22Rv1 (cell line): ENCODE results near the gene GRIA1.

Source experiments
- H3K27ac ChIP-seq: fragments of 450-650 bp; 2 replicates; pipeline ENCODE4 v1.5.1; 2017
- ZFX ChIP-seq: fragments of 450-650 bp; IDR thresholded peaks from 2 replicates; pipeline ENCODE4 v1.6.1; 2017; ENCODE audit warnings: antibody characterized with exemption, borderline replicate concordance
- TF ChIP-seq, protein P1 (sequence below): fragments of 450-650 bp; IDR thresholded peaks from 2 replicates; pipeline ENCODE4 v1.5.1; 2017; ENCODE audit warnings: mild to moderate bottlenecking

The GRIA1 gene

DNA sequence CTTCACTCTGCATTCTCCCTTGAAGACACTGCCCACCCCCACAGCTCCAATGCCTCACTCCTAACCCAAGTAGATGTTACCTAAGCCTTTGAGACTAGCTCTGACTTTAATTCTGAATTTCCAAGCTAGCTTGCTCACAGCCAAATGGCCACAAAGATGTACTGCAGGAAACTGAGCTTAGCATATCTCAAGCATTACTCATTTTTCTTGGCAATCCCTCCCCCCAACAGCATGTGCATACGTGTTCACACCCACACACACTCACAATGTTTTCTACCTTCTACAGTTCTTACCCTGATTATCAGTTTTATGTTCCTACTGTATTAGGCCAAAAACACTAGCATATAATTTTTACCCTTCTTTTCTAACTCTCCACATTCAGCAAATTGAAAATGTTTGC, 13.7 kb upstream of the GRIA1 start:
- H3K27ac ChIP-seq: no peak overlapping the region
- TF ChIP-seq, protein P1, sequence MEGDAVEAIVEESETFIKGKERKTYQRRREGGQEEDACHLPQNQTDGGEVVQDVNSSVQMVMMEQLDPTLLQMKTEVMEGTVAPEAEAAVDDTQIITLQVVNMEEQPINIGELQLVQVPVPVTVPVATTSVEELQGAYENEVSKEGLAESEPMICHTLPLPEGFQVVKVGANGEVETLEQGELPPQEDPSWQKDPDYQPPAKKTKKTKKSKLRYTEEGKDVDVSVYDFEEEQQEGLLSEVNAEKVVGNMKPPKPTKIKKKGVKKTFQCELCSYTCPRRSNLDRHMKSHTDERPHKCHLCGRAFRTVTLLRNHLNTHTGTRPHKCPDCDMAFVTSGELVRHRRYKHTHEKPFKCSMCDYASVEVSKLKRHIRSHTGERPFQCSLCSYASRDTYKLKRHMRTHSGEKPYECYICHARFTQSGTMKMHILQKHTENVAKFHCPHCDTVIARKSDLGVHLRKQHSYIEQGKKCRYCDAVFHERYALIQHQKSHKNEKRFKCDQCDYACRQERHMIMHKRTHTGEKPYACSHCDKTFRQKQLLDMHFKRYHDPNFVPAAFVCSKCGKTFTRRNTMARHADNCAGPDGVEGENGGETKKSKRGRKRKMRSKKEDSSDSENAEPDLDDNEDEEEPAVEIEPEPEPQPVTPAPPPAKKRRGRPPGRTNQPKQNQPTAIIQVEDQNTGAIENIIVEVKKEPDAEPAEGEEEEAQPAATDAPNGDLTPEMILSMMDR: no peak
- TF ChIP-seq ZFX: no peak

DNA sequence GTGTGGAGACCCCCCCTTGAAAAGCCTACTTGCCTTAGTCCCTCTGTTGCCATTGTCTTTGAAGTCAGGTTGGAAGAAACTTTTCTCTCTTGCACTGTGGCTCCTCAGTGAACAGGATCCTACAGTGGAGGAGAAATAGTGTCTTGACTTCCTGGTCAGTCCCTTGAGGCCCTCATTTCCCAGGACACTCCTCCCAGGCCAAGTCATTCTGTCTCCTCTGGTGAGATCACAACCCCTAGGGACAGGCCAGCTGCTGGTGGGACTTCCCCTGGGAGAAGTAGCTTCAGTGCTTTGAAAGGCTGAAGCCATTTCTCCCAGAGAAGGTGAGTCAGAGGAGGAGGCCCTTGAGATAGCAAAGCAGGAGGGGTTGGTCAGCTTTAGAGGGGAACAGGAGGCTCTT, 10.1 kb upstream of the GRIA1 start:
- H3K27ac ChIP-seq: no peak overlapping the region
- TF ChIP-seq, protein P1: no peak
- TF ChIP-seq ZFX: no peak

DNA sequence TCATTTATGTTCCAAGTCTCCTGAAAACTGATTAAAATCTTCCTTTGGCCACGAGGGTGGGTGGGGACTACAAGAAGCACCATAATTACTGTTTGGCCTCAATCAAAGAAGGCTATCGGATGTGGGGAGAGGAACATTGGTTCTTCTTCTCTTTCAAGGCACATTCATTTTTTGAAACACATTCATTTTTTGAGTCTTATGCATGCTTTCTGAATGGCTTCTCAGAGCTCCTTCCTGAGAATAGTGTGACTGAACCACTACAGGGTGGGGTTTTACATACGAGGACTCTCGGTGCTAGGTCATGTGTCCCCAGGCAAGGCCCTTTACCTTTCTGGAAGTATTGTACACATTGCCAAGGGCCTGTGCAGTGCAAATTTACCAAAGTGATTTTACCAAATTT, 7.0 kb upstream of the GRIA1 start:
- no peak for TF ChIP-seq ZFX
- TF ChIP-seq, protein P1: no peak
- no peak overlapping the region for H3K27ac ChIP-seq

DNA sequence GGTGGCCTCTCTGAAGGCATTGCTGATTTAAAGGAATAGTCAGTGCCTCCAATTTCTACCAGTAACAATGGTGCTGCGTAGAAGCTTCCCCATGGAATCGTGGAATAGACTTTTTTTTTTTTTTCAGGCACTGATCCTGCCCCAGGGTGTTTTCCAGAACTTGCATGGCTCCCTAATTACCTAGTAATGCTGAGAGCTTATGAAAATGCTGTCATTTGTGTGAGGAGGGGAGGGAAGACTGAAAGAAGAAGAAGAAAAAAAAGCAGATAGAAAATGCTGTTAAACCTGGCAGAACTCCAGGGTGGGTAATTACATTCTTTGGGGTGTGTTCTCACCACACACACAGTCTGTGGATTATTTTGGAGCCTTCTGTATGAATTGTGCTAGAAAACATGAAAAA, 4.8 kb upstream of the GRIA1 start:
- no peak for TF ChIP-seq ZFX
- TF ChIP-seq, protein P1: no peak
- H3K27ac ChIP-seq: no peak overlapping the region

DNA sequence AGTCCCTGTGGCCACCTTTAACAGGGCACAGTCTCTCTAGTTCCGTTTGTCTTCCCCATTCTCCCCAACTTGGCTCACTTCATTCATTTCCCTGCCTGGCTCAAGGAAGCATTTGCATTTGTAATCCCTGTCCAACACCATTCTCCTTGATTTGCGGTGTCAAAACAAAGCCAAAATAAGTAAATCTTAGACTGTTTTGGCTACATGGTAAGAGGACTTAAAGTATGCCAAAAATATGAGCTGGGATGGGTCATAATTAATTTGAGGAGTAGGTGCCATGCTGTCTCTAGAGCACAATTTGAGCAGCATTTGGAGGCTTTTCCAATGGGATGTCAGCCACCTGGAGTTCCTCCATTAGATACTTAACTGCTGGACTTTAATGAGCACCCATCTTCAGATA, 3.7 kb upstream of the GRIA1 start:
- H3K27ac ChIP-seq: no peak overlapping the region
- TF ChIP-seq, protein P1: no peak
- no peak for TF ChIP-seq ZFX

DNA sequence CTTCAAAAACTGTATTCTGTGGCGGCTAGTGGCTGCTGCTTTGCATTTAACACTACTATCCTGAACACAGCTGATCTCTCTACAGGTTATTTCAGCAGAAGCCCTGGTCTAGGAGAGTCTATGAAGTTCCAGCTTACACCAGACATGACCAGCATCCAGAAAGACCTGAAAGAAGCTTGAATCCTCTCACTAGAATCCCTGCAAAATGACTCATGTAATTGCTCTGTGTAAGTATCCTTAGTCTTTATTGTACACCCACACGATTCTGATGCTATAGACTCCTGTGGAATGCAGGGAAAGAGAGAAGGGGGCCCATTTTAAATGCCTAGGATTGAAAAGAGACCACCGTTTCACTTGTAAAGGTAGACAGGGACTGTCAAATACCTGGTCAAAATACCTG, 859 bp upstream of the GRIA1 start:
- H3K27ac ChIP-seq: no peak overlapping the region
- TF ChIP-seq, protein P1: no peak
- TF ChIP-seq ZFX: no peak

DNA sequence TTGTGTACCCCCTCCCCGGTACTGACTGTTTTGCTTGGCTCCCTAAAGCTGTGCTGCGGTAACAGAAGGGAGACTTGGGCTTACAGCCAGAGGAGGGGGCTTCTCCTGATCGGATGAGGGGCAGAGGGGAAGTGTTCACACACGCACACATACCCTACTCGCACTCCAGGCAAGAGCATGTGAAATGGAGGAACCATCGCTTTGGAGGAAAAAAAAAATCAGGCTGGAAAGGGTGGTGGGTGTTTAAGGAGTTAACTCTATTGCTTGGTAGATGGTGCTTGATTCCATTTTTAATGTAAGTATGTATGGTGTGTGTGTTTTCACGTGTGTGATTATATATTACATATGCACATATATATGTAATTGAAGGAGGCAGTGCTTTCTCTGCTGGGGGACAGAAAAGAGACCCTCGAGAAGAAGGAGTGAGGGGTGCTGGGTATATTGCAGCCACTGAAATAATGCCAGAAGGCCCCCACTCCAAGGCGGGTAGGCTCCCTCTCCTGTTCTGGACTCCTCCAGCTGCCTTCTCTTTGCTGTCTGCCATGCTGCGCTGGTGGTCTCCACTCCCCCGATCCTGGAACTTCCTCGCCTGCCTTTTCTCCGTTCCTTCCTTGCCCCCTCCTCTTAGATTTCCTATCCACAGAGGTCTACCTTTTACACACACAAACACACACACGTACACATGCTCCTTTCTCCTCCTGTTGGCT, 721 bp downstream of the GRIA1 start:
- H3K27ac ChIP-seq: no peak overlapping the region
- TF ChIP-seq ZFX: no peak
- TF ChIP-seq, protein P1: no peak
